Measurements from ENCODE around the gene SPATS2L. TPM values are rescaled to one million over a fixed set of nuclear protein-coding genes. Genes with fewer than 3 reads are reported as not detected.

Gene SPATS2L
- total RNA-seq: 53.7 and 98.0 TPM in 2 replicates

GRCh38 chr2:200306196-200306930, at the start of gene SPATS2L:
SPATS2L (plus strand) TSS chr2:200306693; CDS start chr2:200389245, 82,552 bp downstream.

GRCh38 chr2:200509612-200510433, 203.3 kb downstream of the SPATS2L start, which contains the start of gene KCTD18:
KCTD18 (minus strand) TSS chr2:200510068; CDS start chr2:200507016, 3,052 bp downstream.

GRCh38 chr2:200525882-200526651, 219.6 kb downstream of the SPATS2L start, which contains the start of gene SGO2:
SGO2 (plus strand) TSS chr2:200526207; CDS start chr2:200532976, 6,769 bp downstream.

Other genes starting within 250 kb of the SPATS2L start
- gene KCTD18, start 203.4 kb downstream of the SPATS2L start, total RNA-seq: 20.8 and 27.6 TPM in 2 replicates
- 2.1 and 11.9 TPM in 2 replicates for gene SGO2, start 219.5 kb downstream of the SPATS2L start, total RNA-seq

All from smooth muscle cell of the umbilical artery (primary cell).